GM21423 (cell line): ENCODE measurements around the gene GNLY.
A peak's percentile ranks its signal among the peaks of the same experiment; 100 is the strongest.

Experiments used
- ATAC-seq: cut with Tn5 transposase; IDR thresholded peaks from one replicate; pipeline ENCODE4 v1.9.1; 2021; ENCODE audit warnings: mild to moderate bottlenecking, moderate library complexity; ENCODE audit not compliant: unreplicated experiment

The GNLY gene

GRCh38 chr2:85681776-85682175, 12.4 kb upstream of the GNLY start:
- ATAC-seq = no peak

DNA sequence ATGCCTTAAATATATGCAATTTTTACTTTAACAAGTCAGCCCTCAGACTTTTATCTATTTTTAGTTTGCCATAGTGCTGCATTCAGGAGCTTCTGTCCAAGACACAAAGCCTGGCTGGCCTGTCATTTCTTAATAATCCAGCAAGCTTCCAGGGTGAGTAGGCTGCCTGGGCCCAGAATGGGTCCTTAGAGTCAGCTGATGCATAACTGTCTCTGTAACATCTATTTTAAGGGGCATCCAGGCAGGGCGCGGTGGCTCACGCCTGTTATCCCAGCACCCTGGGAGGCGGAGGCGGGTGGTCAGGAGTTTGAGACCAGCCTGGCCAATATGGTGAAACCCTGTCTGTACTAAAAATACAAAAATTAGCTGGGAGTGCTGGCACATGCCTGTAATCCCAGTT, 11.8 kb upstream of the GNLY start:
- no peak for ATAC-seq

DNA sequence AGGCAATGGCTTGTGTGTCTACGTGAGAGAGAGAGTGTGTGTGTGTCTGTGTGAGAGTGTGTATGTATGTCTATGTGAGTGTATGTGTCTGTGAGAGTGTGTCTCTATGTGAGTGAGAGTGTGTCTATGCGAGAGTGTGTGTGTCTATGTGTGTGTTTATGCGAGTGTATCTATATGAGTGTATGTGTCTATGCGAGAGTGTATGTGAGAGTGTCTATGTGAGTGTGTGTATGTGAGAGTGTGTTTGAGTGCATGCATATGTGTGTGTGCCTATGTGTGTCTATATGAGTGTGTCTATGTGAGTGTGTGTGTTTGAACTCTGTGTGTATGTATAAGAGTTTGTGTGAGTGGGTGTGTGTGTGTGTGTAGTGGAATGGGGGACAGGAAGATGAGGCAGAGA, 9.8 kb upstream of the GNLY start:
- ATAC-seq = no peak

- ATAC-seq = no peak
Measured at GRCh38 chr2:85684806-85685205, 9.4 kb upstream of the GNLY start.

DNA sequence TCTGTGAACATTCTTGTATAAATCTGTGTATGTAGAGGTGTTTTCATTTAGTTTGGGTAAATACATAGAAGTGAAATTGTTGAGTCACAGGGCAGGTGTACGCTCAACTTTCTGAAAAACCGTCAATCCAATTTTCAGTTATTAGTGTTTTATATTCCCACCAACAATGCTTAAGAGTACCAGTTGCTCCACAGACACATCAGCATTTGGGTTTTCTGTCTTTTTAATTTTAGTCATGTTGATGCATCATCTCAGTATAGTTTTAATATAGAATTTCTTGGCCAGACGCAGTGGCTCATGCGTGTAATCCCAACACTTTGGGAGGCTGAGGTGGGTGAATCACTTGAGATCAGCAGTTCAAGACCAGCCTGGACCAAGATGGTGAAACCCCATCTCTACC, 3.2 kb upstream of the GNLY start:
- no peak for ATAC-seq

GRCh38 chr2:85692039-85692645, 2.0 kb upstream of the GNLY start:
- no peak for ATAC-seq

- ATAC-seq = no peak
Measured at GRCh38 chr2:85695121-85695520, 963 bp downstream of the GNLY start.

- ATAC-seq = no peak
Measured at GRCh38 chr2:85695691-85696668, 1.8 kb downstream of the GNLY start.

DNA sequence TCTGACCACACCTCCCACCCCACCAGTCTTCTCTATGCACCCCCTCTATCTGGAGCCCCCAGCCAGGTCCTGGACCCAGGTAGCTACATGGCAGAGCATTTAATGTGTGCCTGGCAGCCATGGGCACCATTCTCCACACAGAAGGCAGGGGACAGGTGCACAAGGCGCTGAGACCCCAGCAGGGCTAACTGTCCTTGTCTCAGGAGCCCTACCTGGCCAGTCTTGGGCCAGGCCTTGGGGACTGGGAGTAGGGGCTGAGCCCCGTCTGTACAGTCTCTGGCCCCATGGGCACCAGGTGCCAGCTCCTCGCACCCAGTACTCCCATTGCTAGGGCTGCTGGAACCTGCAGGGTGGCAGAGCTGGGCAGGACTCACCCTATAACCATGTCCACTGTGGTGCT, 2.9 kb downstream of the GNLY start:
- no peak for ATAC-seq

GRCh38 chr2:85697716-85698115, 3.6 kb downstream of the GNLY start:
- ATAC-seq = no peak

DNA sequence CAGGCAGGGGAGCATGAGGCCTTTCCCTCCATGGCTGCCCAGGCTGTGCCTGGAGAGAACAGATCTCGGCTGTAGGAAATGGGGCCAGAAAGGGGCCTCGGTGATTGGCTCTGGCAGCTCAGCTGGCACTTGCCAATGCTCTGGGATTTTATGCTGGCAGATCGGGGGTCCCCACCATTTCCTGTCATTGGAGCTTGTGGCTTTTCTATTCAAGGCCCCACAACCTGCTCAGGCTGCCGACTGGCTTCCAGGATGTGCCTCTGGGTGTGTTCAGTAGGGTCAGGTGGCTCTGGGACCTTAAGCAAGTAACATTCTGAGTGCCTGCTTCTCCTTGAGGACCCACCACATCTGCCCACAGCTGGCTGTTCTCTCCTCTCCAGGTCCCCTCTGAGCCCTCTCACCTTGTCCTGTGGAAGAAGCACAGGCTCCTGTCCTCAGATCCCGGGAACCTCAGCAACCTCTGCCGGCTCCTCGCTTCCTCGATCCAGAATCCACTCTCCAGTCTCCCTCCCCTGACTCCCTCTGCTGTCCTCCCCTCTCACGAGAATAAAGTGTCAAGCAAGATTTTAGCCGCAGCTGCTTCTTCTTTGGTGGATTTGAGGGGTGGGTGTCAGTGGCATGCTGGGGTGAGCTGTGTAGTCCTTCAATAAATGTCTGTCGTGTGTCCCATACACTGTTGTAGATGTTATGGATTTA, 4.2 kb downstream of the GNLY start:
- ATAC-seq = no peak

DNA sequence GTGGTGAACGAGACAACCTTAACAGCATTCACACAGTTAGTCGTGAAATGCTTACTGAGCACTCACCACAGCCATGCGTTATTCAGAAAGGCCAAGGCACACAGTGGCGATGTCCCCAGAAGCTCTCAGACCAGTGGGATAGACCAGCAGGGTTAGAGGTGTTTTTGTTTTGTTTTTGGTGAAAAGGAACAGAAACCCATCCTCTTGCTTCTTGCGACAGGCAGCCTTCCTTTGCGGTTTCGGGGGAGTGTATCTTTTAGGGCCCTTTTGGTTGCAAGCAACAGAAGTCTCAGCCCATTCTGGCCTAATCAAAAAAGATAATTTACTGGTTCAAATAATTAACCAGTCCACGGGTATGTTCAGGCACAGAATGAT, 4.7 kb downstream of the GNLY start:
- no peak for ATAC-seq

GRCh38 chr2:85699325-85699724, 5.2 kb downstream of the GNLY start:
- ATAC-seq = no peak

DNA sequence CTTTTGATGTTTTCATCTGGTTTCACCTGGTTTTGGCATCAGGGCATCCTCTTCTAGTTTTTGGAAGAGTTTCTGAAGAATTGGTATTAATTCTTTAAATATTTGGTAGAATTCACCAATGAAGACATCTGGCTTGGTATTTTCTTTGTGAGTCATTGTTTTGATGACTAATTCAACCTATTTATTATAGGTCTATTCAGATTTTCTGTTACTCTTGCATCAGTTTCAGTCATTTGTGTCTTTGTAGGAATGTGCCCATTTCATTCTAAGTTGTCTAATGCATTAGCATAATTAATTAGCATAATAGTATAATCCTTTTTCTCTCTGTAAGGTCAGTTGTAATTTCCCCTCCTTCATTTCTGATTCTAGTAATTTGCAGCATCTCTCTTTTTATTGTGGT, 8.0 kb downstream of the GNLY start:
- ATAC-seq = no peak

DNA sequence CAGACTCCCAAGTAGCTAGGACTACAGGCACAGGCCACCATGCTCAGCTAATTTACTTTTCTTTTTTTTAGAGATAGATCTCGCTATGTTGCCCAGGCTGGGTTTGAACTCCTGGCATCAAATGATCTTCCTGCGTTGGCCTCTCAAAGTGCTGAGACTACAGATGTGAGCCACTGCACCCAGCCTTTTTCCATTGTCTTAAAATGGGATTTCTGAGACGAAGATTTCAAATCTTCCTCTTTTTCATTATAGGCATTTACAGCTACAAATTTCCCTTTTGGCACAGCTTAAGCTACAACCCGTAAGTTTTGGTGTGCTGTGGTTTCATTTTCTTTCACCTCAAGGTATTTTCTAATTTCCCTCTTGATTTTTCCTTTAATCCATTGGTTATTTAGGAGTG, 8.6 kb downstream of the GNLY start:
- ATAC-seq = no peak

DNA sequence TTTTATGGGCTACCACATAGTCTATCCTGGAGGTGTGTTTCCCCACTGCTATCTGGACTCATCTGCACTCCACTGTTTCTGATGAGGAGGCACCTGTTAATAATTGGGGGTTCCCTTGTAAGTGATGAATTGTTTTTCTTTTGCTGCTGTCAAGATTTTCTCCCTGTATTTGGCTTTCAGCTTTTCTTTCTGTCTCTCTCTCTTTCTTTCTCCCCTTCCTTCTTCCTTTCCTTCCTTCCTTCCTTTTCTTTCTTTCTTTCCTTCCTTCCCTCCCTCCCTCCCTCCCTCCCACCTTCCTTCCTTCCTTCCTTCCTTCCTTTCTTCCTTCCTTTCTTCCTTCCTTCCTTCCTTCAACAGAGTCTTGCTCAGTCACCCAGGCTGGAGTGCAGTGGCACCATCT, 9.2 kb downstream of the GNLY start:
- ATAC-seq = no peak

GRCh38 chr2:85704038-85704437, 9.9 kb downstream of the GNLY start:
- ATAC-seq = no peak

GRCh38 chr2:85704800-85705679, 10.9 kb downstream of the GNLY start:
- peak; percentile 70 for ATAC-seq

DNA sequence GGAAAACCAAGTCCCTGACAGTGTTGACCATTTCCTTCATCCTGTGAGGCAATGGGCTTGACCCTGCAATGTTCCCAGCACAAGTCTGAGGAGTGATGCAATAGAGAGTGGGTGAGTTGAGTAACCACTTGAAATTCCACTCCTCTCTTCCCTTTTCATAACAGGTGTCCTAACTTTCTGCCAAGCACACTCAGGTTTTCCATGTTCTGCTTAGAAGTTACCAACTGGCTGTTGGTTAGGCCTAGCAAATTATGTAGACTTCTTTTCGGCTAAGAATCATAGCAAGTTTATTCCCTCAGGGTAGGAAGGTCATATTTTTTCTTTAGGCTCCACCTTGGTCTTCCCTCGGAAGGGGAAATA, 11.5 kb downstream of the GNLY start:
- ATAC-seq = no peak

DNA sequence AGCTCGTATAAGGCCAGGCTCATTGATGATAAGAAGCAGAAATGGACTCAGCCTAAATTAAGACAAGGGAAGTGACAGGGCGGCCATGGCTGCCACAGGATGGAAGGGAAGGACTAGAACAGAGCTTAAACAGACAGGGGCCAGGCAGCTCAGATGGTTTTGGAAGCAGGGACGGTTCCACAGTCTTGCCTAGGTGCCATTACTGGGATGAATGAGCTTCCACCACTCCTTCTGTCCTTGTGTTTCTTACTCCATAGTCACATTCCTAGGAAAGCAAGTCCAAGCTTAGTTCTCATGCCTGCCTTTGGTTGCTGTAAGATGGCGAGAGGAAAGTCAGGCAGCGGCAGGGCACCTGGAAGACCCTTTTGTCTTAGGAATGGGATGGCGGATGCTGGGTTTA, 11.9 kb downstream of the GNLY start:
- no peak for ATAC-seq
